Breast epithelium (tissue), 4 donors: ENCODE measurements around the gene MYH9. TPM values are rescaled to one million over a fixed set of nuclear protein-coding genes. Genes with fewer than 3 reads are reported as not detected.

Experiments used
- DNase-seq, 2 donors: peaks; one replicate each; pipeline ENCODE4 v3.0.0-alpha.2; 2019; ENCODE audit warnings: low spot score in 2 of 2
- H3K27ac ChIP-seq, 2 donors: fragments of 200-600 bp; sonication (generic) in 1 of 2; one replicate each; pipeline ENCODE4 v1.5.1; 2016 to 2019; ENCODE audit warnings: mild to moderate bottlenecking in 1 of 2
- H3K27me3 ChIP-seq, 2 donors: fragments of 200-600 bp; sonication (generic) in 1 of 2; one replicate each; pipeline versions ENCODE4 v1.5.1 to v1.6.0; 2017 to 2019; ENCODE audit warnings: control low read depth in 1 of 2, mild to moderate bottlenecking in 1 of 2
- H3K36me3 ChIP-seq: fragments of 200-600 bp; one replicate; pipeline ENCODE4 v1.5.1; 2019
- H3K4me1 ChIP-seq, 2 donors: fragments of 200-600 bp; sonication (generic); one replicate each; pipeline ENCODE4 v1.5.1; 2016 to 2019; ENCODE audit warnings: control low read depth in 1 of 2
- H3K4me3 ChIP-seq, 3 donors: fragments of 200-600 bp; sonication (generic); 1 replicate in 2 of 3; 2 replicates in 1 of 3; pipeline ENCODE4 v1.5.1; 2016 to 2019; ENCODE audit warnings: mild to moderate bottlenecking in 3 of 3, moderate library complexity in 2 of 3
- H3K9me3 ChIP-seq, 2 donors: fragments of 200-600 bp; sonication (generic) in 1 of 2; one replicate each; pipeline ENCODE4 v1.5.1; 2016 to 2019; ENCODE audit warnings: control low read depth in 1 of 2
- POLR2A ChIP-seq: fragments of 450-650 bp; IDR thresholded peaks from one replicate; pipeline ENCODE4 v1.6.1; 2016; ENCODE audit warnings: antibody characterized with exemption, mild to moderate bottlenecking, moderate library complexity
- POLR2AphosphoS5 ChIP-seq, 3 donors: sonication (generic); formaldehyde crosslinking; IDR thresholded peaks; one replicate each; pipeline ENCODE4 v1.6.1; 2017; ENCODE audit warnings: antibody characterized with exemption in 3 of 3
- intact Hi-C: fragments of 100-400 bp; cut with DNase I; formaldehyde crosslinking; loops from one replicate; pipeline ENCODE4 v1.15.1; 2023; ENCODE audit warnings: low total_unique reads
- total RNA-seq, 3 donors: library from RNA; depleted of rRNA; stranded (reverse); fragments of >200 nt; gene quantifications; one replicate each; pipeline ENCODE4 v1.1.0, GENCODE V29; 2016
- TF ChIP-seq, protein P1 (sequence below), 3 donors: fragments of 450-650 bp; IDR thresholded peaks; one replicate each; pipeline ENCODE4 v1.5.1; 2016 to 2017; ENCODE audit warnings: antibody characterized with exemption in 3 of 3, mild to moderate bottlenecking in 3 of 3, moderate library complexity in 3 of 3

MYH9 gene
- 100 to 1,000 TPM; 169 to 392 (median 268) TPM for total RNA-seq

DNA sequence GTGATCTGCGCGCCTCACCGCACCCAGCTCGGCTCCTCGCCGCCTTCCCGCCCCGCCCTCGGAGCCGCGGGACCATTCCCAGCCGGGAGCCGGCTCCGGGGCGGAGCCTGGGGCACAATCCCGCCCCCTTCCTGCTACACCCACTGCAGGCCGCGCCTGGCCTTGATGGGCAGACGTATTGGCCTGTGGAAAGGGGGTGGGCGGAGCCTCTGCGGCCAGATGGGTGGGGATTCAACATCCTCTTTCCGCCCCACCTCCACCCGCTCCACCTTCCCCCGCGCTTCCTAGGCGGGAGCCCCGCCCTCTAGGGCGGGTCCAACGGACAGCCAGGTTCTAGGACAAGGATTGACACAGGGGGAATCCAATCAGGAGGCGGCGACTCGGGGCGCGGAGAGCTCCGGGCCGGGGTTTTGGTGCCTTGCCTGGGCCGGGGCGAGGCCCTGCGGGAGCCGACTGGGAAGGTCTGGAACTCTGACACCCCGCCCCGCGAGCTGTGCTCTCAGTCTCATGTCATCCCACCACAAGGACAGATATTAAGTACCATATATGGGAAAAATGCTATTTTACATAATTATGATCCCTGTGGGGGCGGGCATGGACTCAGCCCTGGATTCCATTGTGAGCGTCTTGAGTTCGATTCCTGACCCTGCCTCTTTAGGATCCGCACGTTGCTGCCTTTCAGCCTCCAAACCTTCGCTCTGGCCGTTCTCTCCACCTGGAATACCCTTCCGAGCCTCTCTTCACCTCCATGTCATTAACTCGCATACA is at the start of gene MYH9:
Gene MYH9, minus strand, starts transcription at position 9 of the 768 bp plus-strand sequence. CDS start 38,731 bp downstream, outside the sequence.
- H3K4me1 ChIP-seq = peaks cover 0 to 9% of the 10 kb centered on the region in 2 donors
- peak; percentile 99 to 100 for DNase-seq
- H3K36me3 ChIP-seq = no peaks in the 10 kb centered on the region
- H3K27me3 ChIP-seq = no peaks in the 10 kb centered on the region
- intact Hi-C loops = no loop called here
- TF ChIP-seq POLR2A (peak; percentile 11), POLR2AphosphoS5 (IDR thresholded peaks at IDR 0.05) (peak; percentile 89 to 98 (median 97))
- TF ChIP-seq, protein P1, sequence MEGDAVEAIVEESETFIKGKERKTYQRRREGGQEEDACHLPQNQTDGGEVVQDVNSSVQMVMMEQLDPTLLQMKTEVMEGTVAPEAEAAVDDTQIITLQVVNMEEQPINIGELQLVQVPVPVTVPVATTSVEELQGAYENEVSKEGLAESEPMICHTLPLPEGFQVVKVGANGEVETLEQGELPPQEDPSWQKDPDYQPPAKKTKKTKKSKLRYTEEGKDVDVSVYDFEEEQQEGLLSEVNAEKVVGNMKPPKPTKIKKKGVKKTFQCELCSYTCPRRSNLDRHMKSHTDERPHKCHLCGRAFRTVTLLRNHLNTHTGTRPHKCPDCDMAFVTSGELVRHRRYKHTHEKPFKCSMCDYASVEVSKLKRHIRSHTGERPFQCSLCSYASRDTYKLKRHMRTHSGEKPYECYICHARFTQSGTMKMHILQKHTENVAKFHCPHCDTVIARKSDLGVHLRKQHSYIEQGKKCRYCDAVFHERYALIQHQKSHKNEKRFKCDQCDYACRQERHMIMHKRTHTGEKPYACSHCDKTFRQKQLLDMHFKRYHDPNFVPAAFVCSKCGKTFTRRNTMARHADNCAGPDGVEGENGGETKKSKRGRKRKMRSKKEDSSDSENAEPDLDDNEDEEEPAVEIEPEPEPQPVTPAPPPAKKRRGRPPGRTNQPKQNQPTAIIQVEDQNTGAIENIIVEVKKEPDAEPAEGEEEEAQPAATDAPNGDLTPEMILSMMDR (IDR thresholded peaks at IDR 0.05) = peak in 1 of 3 donors; percentile 13
- no peaks in the 10 kb centered on the region for H3K9me3 ChIP-seq
- H3K4me3 ChIP-seq = peak within 1 kb of the TSS; percentile 81 to 100 (median 91)
- peak within 1 kb of the TSS; percentile 96 to 99 for H3K27ac ChIP-seq

DNA sequence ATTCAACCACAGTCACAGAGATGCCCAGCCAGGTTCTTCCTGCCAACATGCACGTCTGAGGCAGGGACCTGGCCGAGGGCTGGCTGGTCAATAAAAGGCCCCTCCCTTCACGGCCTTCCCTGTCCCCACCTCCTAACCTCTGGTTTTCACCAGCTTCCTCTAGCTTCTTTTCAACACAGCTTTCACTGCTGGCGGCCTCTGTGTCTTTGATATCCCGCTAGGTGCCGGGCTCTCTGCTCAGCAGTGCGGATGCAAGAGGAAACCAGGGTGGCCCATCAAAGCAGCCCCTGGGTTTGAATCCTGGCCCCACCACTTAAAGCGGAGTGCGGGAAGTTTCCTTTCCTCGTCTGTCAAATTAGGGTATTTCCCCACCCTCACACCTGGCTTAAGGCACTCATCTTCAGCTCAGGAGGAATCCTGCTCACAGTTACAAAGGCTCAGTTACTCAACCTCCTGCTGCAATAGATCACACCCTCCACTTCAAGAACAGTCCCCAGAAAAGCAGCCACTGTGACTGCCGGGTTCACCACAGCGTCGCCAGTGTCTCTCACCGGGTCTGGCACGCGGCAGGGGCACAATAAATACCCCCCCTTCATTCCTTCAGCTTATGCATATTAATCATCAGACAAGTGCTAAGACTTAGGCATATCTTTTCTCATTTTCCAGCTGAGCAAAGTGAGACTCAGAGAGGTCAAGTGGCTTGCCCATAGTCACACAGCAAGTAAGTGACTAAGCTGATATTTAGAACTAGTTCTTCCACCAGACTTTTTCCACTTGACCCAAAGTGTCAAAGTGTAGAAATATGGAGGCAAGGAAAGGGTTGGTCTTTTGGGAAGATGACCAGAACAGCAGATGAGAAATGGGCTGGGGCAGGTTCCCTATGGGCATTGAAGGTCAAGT is 48.0 kb upstream of the MYH9 start:
- peak; percentile 60 to 71 for DNase-seq
- Histone ChIP-seq H3K9me3 (no peaks in the 10 kb centered on the region), H3K36me3 (no peaks in the 10 kb centered on the region), H3K4me1 (peaks cover 10 to 12% of the 10 kb centered on the region in 2 donors), H3K27ac (peak overlapping the region; percentile 83 to 86), H3K27me3 (no peaks in the 10 kb centered on the region), H3K4me3 (peak overlapping the region in 1 of 3 donors; percentile 11)
- intact Hi-C loops = no loop called here
- TF ChIP-seq, protein P1 (IDR thresholded peaks at IDR 0.05) = no peak
- TF ChIP-seq POLR2AphosphoS5 (IDR thresholded peaks at IDR 0.05) = no peak
- TF ChIP-seq POLR2A = no peak

DNA sequence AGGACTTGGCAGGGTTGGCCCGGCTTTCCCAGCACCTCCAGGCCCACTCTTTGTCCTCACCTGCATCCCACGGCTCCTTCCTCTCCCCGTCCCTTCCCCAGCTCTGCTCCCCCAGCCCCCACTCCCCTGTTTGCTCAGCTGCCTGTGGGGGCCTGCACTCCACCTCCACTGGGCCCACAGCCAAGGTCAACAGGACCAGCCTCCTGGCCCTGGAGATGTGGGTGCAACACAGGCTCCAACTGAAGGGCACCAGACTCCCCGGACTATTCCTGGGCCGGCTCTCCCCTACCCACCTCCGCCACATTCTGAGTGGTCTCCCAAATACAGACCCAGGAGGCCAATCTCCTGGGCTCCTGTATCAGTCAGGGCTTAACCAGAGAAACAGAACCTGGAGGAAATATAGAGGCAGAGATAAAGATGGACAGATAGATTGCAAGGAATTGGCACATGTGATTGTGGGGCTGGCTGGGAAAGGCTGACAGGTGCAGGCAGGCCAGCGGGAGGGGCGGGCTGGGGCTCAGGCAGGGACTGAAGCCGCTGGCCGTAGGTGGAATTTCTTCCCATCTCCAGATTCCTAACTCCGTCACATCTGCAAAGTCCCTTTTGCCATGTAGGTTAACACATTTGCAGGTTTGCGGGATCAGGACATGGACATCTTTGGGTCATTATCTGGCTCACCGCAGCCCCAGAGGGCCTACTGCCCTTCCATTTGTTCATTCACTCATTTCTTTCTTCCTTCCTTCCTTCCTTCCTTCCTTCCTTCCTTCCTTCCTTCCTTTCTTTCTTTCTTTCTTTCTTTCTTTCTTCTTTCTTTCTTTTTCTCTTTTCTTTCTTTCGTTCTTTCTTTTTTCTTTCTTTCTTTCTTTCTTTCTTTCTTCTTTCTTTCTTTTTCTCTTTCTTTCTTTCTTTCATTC is 45.8 kb upstream of the MYH9 start:
- no peaks in the 10 kb centered on the region for H3K27me3 ChIP-seq
- DNase-seq = no peak
- H3K27ac ChIP-seq = peak overlapping the region; percentile 79 to 81
- intact Hi-C loops = no loop called here
- TF ChIP-seq, protein P1 (IDR thresholded peaks at IDR 0.05) = no peak
- no peak for TF ChIP-seq POLR2AphosphoS5 (IDR thresholded peaks at IDR 0.05)
- TF ChIP-seq POLR2A = no peak
- peaks cover 10 to 12% of the 10 kb centered on the region in 2 donors for H3K4me1 ChIP-seq
- no peaks in the 10 kb centered on the region for H3K9me3 ChIP-seq
- no peak overlapping the region for H3K4me3 ChIP-seq
- H3K36me3 ChIP-seq = no peaks in the 10 kb centered on the region

DNA sequence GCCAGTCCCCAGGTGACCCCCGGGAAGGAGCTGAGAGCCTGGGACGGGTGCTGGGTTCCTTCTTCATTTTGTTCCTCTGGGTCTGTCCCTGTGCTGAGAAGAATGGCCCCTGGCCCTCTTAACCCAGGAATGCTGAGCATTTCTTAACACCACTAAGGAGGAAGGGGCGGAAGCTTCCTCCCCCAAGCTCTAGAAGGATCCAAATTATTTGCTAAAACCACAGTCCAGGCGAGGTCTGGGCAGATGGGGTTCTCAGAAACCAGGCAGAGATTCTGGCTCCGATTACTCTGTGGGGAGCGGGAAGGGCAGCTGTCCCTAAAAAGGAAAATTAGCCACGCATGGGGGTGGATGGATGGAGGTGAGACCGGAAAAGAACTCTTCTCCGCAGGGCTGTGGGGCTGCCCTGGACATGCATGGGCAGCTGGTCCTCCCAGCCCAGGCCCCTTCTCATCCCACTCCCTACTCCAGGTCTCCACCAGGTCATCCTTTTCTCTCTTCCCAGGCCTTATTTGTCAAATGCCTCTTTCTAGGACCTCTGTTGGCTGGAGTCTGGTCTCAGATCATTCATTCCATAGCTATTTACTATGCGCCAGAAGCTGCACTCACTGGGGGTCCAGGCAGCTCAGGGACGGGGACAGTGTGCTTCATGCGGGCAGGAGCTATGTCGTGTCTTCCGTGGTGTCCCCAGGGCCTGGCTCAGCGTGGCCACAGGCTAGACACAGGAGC is 45.0 kb upstream of the MYH9 start:
- TF ChIP-seq POLR2A = no peak
- TF ChIP-seq POLR2AphosphoS5 (IDR thresholded peaks at IDR 0.05) = no peak
- TF ChIP-seq, protein P1 (IDR thresholded peaks at IDR 0.05) = no peak
- Histone ChIP-seq H3K4me1 (peaks cover 10 to 12% of the 10 kb centered on the region in 2 donors), H3K27ac (peak overlapping the region; percentile 79 to 81), H3K4me3 (no peak overlapping the region), H3K27me3 (no peaks in the 10 kb centered on the region), H3K9me3 (no peaks in the 10 kb centered on the region), H3K36me3 (no peaks in the 10 kb centered on the region)
- no peak for DNase-seq
- intact Hi-C loops = no loop called here
